Stomach (tissue), 4 donors: ENCODE measurements around the gene LRRC74B.

Experiments used
- CTCF ChIP-seq, 7 experiments: fragments of 450-650 bp in 4 of 7; fragments of 200-600 bp in 3 of 7; sonication (generic) in 3 of 7; IDR thresholded peaks; one replicate each; pipeline ENCODE4 v1.5.1; 2016 to 2019; ENCODE audit warnings: antibody characterized with exemption in 7 of 7, control low read depth in 2 of 7, mild to moderate bottlenecking in 1 of 7
- EP300 ChIP-seq: sonication (generic); formaldehyde crosslinking; IDR thresholded peaks from one replicate; pipeline ENCODE4 v1.6.1; 2017; ENCODE audit warnings: antibody characterized with exemption
- POLR2A ChIP-seq, 4 donors: fragments of 450-650 bp; IDR thresholded peaks; one replicate each; pipeline ENCODE4 v1.6.1; 2016; ENCODE audit warnings: antibody characterized with exemption in 4 of 4, control low read depth in 2 of 4, mild to moderate bottlenecking in 1 of 4, moderate library complexity in 1 of 4
- POLR2AphosphoS5 ChIP-seq, 3 donors: sonication (generic); formaldehyde crosslinking; IDR thresholded peaks; one replicate each; pipeline ENCODE4 v1.6.1; 2016; ENCODE audit warnings: antibody characterized with exemption in 3 of 3

GRCh38 chr22:21098099-21098671, 52.4 kb downstream of the LRRC74B start:
- no peak for TF ChIP-seq POLR2AphosphoS5 (IDR thresholded peaks at IDR 0.05)
- no peak for TF ChIP-seq CTCF (IDR thresholded peaks at IDR 0.05)
- TF ChIP-seq EP300, result no peak
- TF ChIP-seq POLR2A (IDR thresholded peaks at IDR 0.05), result no peak
